AG10803 (cell line): ENCODE data around the gene PRKACB.

ENCODE experiments used
- DNase-seq: peaks from one replicate; pipeline ENCODE4 v3.0.0; 2010; ENCODE audit warnings: low read depth
- H3K4me3 ChIP-seq: 2 replicates; pipeline ENCODE4 v1.5.1; 2011; ENCODE audit warnings: mild to moderate bottlenecking, low read length, control low read depth
- TF ChIP-seq, protein P1 (sequence below): conservative IDR thresholded peaks from 2 replicates; pipeline ENCODE4 v1.5.1; 2011; ENCODE audit warnings: mild to moderate bottlenecking, low read length, control low read depth, inconsistent platforms

The PRKACB gene

DNA sequence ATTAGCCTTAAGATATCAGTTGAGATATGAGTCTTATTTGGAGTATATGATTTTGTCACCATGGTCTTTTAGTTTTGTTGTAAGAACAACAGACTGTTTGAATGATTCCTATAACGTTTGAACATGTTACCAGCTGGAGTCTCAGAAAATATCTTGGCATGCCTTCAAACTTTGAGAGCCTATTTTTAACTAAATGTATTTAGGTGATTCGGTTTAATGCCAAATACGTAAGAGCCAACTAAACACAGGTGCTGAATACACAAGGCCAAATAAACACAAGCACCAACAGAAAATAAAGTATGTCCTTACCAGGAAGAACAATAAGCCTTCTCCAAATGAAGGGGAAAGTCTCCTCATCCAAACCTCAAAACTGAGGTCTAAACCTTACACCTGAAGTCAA, 48.6 kb downstream of the PRKACB start:
- H3K4me3 ChIP-seq, result no peak overlapping the region
- TF ChIP-seq, protein P1, sequence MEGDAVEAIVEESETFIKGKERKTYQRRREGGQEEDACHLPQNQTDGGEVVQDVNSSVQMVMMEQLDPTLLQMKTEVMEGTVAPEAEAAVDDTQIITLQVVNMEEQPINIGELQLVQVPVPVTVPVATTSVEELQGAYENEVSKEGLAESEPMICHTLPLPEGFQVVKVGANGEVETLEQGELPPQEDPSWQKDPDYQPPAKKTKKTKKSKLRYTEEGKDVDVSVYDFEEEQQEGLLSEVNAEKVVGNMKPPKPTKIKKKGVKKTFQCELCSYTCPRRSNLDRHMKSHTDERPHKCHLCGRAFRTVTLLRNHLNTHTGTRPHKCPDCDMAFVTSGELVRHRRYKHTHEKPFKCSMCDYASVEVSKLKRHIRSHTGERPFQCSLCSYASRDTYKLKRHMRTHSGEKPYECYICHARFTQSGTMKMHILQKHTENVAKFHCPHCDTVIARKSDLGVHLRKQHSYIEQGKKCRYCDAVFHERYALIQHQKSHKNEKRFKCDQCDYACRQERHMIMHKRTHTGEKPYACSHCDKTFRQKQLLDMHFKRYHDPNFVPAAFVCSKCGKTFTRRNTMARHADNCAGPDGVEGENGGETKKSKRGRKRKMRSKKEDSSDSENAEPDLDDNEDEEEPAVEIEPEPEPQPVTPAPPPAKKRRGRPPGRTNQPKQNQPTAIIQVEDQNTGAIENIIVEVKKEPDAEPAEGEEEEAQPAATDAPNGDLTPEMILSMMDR, result no peak
- DNase-seq, result no peak

DNA sequence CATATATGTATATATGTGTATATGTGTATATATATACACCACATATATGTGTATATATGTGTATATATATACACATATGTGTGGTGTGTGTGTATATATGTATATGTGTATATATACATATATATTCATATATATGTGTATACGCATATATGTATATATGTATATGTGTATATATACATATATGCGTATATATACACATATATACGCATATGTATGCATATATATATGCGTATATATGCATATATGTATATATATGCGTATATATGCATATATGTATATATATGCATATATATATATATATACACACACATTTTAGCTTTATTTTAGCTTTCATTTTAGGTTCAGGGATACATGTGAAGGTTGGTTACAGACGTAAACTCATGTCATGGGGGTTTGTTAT, 54.8 kb downstream of the PRKACB start:
- H3K4me3 ChIP-seq, result no peak overlapping the region
- TF ChIP-seq, protein P1, result no peak

DNA sequence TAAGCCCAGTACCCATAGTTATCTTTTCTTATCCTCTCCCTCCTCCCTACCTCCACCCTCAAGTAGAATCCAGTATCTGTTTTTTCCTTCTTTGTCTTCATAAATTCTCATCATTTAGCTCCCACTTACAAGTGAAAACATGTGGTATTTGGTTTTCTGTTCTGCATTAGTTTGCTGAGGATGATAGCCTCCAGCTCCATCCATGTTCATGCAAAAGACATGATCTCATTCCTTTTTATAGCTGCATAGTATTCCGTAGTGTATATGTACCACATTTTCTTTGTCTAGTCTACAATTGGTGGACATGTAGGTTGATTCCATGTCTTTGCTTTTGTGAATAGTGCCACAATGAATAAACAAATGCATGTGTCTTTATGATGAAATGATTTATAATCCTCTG, 55.2 kb downstream of the PRKACB start:
- TF ChIP-seq, protein P1, result no peak
- no peak for DNase-seq
- no peak overlapping the region for H3K4me3 ChIP-seq

More for the DNA sequence above, 54.8 kb downstream of the PRKACB start:
- DNase-seq, result no peak

DNA sequence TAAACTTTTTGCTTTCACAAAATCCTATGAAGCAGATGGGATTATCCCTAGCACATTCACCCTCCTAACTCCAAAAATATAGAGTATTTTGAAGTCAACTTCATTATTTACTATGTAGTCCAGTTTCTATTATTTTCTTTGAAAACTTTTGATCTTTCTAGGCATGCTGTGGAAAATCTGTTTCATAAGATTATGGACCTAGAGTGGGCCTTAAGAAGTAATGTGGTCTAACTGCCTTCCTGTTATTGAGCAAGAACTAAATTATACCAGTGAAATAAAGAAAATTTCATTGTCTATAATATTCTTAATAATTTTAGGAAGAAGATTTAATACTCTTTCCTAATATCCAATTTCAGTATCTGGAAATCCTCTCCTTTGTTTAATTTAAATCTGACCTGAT, 58.1 kb downstream of the PRKACB start:
- H3K4me3 ChIP-seq, result no peak overlapping the region
- no peak for DNase-seq
- TF ChIP-seq, protein P1, result no peak

DNA sequence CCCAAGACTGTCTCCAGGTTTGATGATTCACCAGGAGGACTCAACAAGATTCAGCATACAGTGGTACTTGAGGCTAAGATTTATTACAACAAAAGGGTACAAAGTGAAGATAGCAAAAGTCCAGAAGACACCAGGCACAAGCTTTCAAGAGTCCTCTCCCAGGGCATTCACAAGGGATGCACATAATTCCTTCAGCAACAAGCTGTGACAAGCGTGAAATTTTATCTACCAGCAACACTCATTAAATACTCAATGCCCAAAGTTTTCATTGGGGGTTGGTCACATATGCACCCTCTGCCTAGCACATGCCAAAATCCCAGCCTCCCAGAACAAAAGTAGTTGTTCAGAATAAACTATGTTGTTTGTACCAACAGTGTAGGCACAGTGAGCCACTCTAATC, 62.3 kb downstream of the PRKACB start:
- H3K4me3 ChIP-seq, result no peak overlapping the region
- DNase-seq, result no peak
- TF ChIP-seq, protein P1, result no peak

DNA sequence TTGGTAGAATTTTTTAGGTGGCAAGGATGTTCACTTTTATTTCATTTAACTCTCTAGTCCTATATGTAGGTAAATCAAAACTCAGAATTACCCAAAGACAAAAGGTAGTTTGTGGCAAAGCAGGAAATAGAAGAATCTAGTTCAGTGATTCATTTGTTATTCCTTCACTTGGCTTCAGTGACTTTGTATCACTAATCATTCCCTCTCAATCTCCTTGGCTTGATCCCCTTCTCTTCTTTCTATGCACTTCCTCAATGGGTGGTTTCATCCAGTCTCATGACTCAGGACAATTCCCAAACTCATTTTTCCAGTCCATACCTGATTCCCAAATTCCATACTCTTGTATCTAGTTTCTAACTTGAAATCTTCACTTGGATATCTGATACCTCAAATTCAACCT, 64.9 kb downstream of the PRKACB start:
- H3K4me3 ChIP-seq, result no peak overlapping the region
- TF ChIP-seq, protein P1, result no peak
- no peak for DNase-seq

DNA sequence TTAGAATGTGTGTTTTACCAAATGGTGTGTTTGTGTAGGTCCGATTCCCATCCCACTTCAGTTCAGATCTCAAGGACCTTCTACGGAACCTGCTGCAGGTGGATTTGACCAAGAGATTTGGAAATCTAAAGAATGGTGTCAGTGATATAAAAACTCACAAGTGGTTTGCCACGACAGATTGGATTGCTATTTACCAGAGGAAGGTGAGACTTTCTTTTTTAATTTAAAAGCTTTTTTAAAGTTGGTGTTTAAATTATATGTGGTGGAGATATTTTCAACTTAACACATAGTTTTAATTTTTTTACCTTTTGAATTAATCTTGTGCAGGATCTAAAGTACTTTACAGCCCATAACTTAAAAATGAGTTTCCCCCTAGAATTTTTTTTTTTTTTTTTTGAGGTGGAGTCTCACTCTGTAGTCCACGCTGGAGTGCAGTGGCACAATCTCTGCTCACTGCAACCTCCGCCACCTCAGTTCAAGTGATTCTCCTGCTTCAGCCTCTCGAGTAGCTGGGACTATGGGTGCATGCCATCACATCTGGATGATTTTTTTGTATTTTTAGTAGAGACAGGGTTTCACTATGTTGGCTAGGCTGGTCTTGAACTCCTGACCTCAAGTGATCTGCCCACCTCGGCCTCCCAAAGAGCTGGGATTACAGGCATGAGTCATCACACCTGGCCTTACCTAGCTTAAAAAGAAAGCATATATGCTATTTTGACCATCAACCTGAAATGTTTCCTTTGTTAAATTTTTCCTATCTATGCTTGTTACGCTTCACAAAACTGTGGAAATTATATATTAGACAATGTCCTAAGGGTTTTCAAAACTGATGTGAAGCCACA, 70.3 kb downstream of the PRKACB start:
- H3K4me3 ChIP-seq, result no peak overlapping the region
- no peak for DNase-seq
- TF ChIP-seq, protein P1, result no peak
